8988T (cell line): ENCODE results near the gene ADAMTS3.

Experiments
- DNase-seq: peaks from one replicate; pipeline ENCODE4 v3.0.0; 2011

ADAMTS3 gene

GRCh38 chr4:72568959-72569718, at the start of gene ADAMTS3:
Gene ADAMTS3, minus strand, starts transcription at chr4:72569221. Its CDS starts 459 bp downstream, at chr4:72568762.
- no peak for DNase-seq

- no peak for DNase-seq
Measured at GRCh38 chr4:72613959-72614358, 44.9 kb upstream of the ADAMTS3 start.

DNA sequence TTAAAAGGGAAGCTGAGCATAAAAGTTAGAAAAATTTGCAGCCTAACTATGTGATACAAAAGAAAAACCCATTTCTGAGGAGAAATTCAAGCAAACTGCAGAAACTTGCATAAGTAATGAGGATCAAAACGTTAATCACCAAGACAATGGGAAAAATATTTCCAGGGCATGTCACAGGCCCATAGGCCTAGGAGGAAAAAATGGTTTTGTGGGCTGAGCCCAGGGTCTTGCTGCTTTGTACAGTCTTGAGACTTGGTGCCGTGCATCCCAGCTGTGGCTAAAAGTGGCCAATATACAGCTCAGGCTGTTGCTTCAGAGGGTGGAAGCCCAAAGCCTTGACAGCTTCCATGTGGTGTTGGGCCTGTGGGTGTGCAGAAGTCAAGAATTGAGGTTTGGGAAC, 37.7 kb upstream of the ADAMTS3 start:
- DNase-seq = no peak

DNA sequence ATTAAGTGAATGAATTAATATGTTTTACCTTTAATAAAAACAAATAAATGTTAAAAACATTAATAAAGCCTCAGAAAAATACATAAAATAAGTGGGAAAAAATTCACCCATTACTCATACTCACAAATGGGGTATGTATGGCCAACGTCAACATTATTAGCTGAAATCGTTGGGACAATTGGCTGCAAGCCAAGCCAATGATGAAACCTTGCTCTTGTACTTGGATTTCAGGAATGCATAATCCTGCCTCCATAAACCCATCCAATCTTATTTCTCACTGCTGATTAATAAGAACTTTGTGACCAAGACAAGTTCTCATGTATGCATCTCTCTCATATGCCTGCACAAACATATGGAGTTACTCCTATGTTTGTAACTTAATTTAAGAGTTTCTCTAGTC, 35.3 kb upstream of the ADAMTS3 start:
- no peak for DNase-seq

DNA sequence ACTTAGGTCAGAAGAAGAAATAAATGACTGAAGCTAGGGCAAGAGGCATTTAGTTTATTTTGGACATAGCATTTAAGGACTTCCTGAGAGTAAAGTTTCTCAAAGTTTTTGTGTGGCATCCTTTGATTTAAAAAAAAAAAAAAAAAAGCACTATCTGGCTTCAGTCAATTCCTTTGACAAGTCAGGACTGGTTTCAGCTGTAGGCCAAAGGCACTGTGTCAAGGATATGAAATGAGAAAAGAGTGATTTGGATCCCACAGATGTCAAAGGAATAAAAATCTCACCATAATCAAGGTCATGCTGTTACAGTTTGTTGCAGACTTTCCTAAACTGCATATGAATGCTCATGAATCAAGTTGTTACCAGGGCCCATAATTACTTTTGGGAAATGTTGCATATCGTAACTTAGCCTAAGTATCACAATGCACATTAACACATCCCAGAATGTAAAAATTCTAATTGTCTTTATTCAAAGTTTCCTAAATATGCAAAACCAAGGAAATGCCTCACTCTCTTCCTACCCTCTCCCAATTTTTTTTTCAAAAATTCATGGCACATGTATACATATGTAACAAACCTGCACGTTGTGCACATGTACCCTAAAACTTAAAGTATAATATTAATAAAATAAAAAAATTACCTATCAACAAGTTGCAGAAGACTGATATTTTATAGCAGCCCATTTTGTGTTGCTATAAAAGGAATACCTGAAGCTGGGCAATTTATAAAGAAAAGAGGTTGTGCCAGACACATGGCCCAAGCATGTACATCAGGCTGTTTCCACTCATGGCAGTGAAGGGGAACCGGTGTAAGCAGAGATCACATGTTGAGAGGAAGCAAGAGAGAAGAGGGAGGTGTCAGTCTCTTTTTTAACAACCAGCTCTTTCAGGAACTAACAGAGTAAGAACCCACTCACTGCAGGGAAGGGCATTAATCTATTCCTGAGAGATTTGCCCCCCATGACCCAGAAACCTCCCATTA, 33.7 kb upstream of the ADAMTS3 start:
- DNase-seq = no peak

- no peak for DNase-seq
Measured at GRCh38 chr4:72591547-72592454, 22.8 kb upstream of the ADAMTS3 start.

- DNase-seq = no peak
Measured at GRCh38 chr4:72587334-72587733, 18.3 kb upstream of the ADAMTS3 start.

DNA sequence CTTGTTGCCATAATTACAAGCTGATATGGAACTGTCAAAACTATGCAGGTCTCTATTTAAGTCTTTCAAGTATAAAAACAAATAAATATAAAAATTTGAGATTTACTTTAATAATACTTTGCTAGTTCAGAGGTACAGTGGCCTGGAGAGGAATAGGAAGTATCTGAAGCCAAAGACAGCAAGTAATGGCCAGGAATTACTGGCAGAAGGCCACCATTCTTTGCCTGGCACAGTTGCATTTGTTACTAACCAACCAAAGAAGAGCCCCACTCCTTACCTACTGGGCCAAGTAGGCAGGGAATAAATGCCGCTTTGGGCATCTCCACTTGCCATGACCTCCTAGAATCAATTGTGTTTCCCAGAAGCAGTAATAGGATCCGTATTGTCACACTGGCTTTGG, 13.8 kb upstream of the ADAMTS3 start:
- no peak for DNase-seq

GRCh38 chr4:72577211-72577610, 8.2 kb upstream of the ADAMTS3 start:
- DNase-seq = no peak

DNA sequence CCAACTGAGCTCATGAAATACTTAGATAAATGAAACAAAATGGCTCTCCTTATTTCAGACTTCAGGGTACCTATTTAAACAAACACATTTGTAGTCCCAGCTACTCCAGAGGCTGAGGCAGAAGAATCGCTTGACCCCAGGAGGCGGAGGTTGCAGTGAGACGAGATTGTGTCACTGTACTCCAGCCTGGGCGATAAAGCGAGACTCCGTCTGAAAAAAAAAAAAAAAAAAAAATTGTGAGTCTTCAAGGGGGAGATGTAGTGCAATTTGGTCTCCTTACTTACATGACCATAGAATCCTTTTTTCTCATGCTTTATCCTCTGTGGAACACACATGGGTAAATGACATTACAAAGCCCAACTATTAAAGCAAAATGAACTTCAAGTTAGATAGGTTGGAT, 2.3 kb upstream of the ADAMTS3 start:
- no peak for DNase-seq

DNA sequence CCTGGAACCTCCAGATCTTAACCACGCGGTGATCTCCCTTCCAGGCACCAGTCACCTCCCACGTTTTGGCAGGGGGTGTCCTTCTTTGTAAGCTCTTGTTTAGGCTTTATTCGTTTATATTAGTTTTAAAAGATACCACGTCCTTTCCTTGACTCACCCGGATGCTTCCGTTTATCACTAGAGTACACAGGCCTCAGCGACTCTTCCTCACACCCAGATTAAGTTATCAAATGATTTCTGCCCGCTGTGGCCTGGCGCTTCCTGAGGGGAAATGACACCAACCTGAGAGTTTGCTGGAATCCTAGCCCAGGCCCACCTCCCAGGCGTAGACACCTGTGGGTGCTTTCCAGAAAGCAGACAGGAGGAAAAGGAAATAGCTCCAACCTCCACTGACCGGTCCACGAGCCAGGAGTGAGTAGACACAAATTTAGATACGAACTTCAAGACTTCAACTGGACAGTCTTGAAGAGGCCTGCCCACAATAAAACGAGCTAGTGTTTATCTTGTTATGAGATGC, 756 bp upstream of the ADAMTS3 start:
- DNase-seq = no peak

DNA sequence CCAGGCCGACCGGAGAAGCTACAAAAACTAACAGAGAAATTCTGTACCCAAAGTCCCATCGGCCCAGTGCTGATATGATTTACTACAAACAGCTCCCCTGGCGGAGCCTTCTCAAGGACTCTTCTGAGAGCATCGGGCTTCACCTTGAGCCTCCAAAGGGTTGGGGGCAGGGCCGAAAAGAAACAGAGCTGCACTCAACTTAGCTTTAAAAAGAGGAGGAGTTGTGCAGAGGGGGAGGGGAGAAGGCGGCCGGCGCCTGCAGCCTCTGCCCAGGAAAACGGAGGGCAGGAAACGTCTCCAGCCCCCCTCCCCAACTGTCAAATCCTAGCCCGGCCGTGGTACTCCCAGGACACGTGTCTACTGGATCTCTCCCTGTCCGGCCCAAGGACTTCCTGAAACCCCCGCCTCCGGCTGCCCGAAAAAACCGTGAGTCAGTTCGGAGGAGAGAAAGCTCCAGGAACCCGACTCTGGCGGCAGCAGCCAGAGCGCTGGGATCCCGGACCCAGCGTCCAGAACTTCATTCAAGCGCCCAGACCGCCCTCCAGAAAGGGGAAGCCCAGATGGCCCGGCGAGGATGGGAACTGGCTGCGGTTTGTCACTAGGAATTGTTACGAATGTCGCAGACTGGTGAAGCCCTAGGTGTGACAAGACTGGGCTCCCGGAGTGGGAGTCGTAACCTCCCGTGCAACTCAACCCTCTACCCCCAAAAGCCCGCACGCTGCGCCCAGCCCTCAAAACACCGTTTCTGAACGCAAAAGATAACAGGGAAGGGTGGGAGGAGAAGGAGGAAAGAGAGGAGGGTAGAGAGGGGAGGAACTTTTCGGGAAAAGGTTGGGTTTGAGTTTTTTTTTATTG, 973 bp downstream of the ADAMTS3 start:
- no peak for DNase-seq

GRCh38 chr4:72567036-72567435, 2.0 kb downstream of the ADAMTS3 start:
- DNase-seq = no peak

DNA sequence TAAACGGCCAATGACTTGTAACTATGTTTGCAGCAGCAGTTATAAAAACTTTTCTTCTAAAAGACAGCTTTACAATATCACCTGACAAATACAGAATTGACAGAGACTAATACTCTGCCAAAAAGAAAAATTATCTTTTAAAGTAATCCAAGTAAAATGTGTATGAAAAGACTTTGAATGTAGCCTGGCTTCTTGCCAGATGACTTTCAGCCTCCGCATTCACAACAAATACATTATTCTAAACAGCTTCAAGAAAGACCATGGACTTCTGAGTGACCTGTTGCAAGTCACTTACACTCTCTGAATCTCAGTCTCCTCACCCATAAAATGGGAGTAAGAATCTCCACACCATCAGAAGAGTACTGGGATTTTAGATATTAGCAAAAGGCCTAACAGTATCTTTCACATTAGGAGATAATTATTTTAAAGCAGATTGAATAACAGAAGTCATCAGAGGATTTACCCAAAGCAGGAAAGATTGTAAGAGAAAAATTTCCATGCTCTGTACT, 2.5 kb downstream of the ADAMTS3 start:
- DNase-seq = no peak

DNA sequence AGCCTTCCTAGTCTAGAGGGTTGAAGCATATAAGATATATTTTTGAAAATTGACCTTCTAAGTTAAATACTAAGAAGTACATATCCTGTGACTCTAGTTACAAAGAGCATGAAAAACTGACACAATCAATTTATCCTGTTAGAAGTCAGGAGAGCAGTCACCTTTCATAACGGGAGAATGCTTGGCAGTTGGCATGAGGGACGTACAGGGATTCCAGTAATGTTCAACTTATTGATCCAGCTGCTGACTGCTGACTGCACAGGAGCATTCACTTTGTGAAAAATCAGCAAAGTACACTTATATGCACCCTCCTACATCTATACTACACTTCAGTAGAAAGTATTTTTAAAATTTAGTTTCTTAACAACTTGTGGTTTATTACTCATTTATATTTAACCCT, 4.2 kb downstream of the ADAMTS3 start:
- no peak for DNase-seq

GRCh38 chr4:72564184-72564583, 4.8 kb downstream of the ADAMTS3 start:
- DNase-seq = no peak

DNA sequence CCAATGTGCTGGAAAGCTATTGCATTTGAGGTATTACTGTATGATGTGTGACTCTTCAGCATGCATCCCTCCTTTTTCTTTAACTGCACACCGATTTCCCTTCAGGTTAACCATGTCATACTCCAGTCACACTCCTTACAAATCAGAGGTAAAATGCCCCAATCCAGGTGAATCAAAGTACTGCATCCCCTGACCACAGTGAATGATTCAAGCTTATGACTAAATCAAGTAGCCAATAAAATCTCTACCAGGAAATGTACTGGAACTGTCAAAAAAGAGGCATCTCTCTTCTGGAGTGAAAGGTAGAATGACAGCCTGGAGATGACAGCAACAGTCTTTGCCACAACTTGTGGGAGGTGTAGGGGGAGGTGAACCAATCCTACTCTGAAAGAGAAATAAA, 10.4 kb downstream of the ADAMTS3 start:
- DNase-seq = no peak

DNA sequence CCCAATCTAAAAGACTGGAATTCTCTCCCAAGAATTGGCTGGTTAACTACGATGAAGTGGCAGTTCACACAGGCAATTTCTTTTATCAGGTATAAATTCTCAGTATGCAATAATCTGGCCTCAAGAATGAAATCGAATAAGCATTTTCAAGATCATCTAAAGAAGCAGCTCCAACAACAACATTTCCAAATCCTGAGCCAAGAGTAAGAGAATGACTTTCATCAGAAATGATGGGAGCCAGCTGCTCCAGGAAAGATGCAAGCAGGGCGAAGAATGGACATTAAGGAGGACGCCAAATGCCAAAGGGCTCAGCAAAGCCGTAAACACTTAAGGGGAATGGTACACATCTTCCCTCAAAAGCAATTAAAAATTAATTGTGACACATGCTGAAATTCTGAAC, 12.0 kb downstream of the ADAMTS3 start:
- no peak for DNase-seq

DNA sequence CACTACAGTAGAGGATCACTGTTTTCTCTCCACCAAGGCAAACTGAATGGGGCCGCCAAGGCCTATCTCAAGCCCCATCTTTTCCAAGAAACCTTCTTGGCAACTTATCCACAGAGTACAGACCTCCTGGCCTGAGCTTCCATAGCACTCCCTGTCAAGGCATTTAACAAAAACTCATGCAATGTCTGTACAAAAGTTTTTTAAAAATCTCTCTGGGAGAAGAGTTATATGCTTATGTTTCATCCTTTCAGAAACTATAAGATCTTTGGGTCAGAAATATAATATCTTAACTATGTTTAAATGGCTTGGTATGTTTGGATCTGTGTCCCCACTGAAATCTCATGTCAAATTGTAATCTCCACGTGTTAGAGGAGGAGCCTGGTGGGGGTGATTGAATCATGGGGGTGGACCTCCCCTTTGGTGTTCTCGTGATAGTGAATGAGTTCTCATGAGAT, 13.6 kb downstream of the ADAMTS3 start:
- DNase-seq = no peak

- no peak for DNase-seq
Measured at GRCh38 chr4:72553540-72554337, 15.3 kb downstream of the ADAMTS3 start.

GRCh38 chr4:72552447-72552846, 16.6 kb downstream of the ADAMTS3 start:
- no peak for DNase-seq
